Measurements from ENCODE around the gene KCNJ10. TPM values are rescaled to one million over a fixed set of nuclear protein-coding genes. Genes with fewer than 3 reads are reported as not detected.

Gene KCNJ10
- total and polyA plus RNA-seq, 8 donors: 0.05 to 0.09 (median 0.08) TPM; not detected in 5

DNA sequence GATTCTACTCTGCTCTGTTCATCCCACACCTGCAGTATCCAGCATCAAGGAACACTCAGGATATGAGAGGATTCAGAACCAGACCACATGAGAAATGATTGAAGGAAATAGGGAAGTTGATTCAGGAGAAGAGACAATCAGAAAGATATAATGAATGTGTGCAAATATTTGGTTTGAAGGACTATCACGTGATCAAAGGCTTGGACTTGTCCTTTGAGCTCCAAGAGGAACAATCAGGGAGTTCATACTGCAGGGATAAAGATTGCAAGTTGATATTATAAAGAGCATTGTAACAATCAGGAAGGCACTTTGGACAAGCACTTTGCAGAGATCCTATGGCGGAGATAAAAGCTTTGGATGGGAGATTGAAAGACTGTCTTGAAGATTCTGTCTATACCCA is 24.3 kb downstream of the KCNJ10 start:
- peaks cover 0 to 7% (median 0%) of the 10 kb centered on the region in 3 donors for H3K4me1 ChIP-seq
- no peak overlapping the region for H3K4me3 ChIP-seq
- ATAC-seq: no peak
- no peak for DNase-seq
- no peak overlapping the region for H3K27ac ChIP-seq
- no peak for FAIRE-seq
- WGBS, 2 donors: 59 to 60% methylated on average over 2 of the region's 2 CpGs
- no peak for TF ChIP-seq CTCF (IDR thresholded peaks at IDR 0.05)
- no peaks in the 10 kb centered on the region for H3K27me3 ChIP-seq
- H3K9me3 ChIP-seq: no peaks in the 10 kb centered on the region
- no peaks in the 10 kb centered on the region for H3K36me3 ChIP-seq
- intact Hi-C loops (cut with DNase I): loop anchor here in 1 of 3 donors (5.0 kb wide), 1 partner anchor 37 kb away; the partner anchor contains the start of gene KCNJ9

DNA sequence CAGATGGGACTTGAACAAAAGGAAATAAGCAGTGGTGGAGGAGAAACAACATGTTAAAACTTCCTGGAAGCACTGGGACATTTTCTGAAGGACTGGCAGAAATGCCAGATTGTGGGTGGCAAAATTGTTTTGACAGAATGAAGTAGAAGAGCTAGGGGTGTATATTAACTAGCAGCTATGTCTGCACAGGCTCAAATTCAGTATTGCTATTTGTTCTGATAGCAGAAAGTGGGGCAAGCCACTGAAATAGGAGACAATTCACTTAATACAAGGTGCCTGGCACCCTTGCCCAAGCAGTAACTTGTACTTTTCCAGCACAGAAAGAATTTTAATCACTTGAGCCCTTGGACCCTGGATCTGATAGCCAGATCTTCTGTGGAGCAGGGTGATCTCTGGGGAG is 26.4 kb downstream of the KCNJ10 start:
- FAIRE-seq: no peak

GRCh38 chr1:160040476-160040875 is 29.5 kb downstream of the KCNJ10 start:
- no peak for ATAC-seq
- Histone ChIP-seq H3K36me3 (no peaks in the 10 kb centered on the region), H3K9me3 (no peaks in the 10 kb centered on the region), H3K4me3 (no peak overlapping the region), H3K4me1 (no peaks in the 10 kb centered on the region), H3K27me3 (no peaks in the 10 kb centered on the region), H3K27ac (no peak overlapping the region)
- no peak for FAIRE-seq
- TF ChIP-seq CTCF (IDR thresholded peaks at IDR 0.05): no peak
- 86 to 96% methylated on average over 1 of the region's 1 CpG for WGBS, 2 donors
- DNase-seq: no peak
- intact Hi-C loops (cut with DNase I): no loop called here

More for the DNA sequence above, 26.4 kb downstream of the KCNJ10 start:
- Histone ChIP-seq H3K27me3 (no peaks in the 10 kb centered on the region), H3K36me3 (no peaks in the 10 kb centered on the region), H3K4me3 (no peak overlapping the region), H3K27ac (no peak overlapping the region), H3K4me1 (peaks cover 0 to 7% (median 0%) of the 10 kb centered on the region in 3 donors), H3K9me3 (no peaks in the 10 kb centered on the region)
- DNase-seq (no peak), ATAC-seq (no peak)
- intact Hi-C loops (cut with DNase I): no loop called here
- TF ChIP-seq CTCF (IDR thresholded peaks at IDR 0.05): no peak

DNA sequence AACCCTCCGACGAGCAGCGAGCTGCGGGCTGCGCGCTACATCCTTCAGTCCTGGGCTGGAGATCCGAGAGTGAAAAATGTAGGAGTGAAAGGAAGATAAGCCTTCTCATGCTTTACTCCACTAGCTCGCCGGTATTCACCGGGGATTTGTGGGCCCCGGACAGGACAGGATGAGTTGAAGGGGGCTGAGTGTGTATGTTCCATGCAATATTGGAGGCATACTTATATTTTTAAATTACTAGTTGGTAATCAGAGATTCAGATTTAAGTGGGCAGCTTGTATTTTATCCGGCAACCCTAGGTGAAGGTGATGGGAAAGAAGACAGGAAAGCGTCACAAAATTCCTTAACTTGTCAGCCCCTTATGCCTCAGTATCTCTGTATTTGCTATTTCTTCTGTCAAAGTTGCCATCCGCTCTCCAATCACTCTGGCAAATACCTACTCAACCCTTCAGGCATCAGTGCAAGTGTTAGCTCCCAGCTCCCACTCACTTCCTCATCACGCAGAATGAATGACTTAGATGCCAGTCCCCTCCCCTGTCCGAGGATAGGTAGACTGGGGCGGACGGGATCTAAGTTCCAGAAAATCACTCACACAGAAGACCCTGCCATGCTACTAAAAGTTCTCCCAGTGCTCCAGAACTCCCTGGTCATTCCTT is 37.7 kb downstream of the KCNJ10 start:
- DNase-seq (no peak), FAIRE-seq (no peak), ATAC-seq (peak; percentile 28 to 60 (median 46))
- WGBS, 2 donors: 0 to 1% methylated on average over 18 of the region's 18 CpGs
- peaks cover 3 to 19% (median 17%) of the 10 kb centered on the region in 3 donors for H3K4me1 ChIP-seq
- no peaks in the 10 kb centered on the region for H3K27me3 ChIP-seq
- H3K4me3 ChIP-seq: peak overlapping the region; percentile 50 to 76 (median 66)
- TF ChIP-seq CTCF (IDR thresholded peaks at IDR 0.05): no peak
- peak overlapping the region; percentile 61 to 81 (median 70) for H3K27ac ChIP-seq
- intact Hi-C loops (cut with DNase I): no loop called here
- no peaks in the 10 kb centered on the region for H3K9me3 ChIP-seq
- H3K36me3 ChIP-seq: no peaks in the 10 kb centered on the region

Measured in pancreas (tissue), 10 donors.